HCT116 (cell line): Measurements from ENCODE around the gene FLVCR1. TPM values are rescaled to one million over a fixed set of nuclear protein-coding genes. Genes with fewer than 3 reads are reported as not detected.

Source experiments
- ATAC-seq: fragments of 200-7000 bp; cut with Tn5 transposase; 2 replicates; pipeline ENCODE4 v1.9.1; 2020; ENCODE audit warnings: mild to moderate bottlenecking, moderate library complexity
- BruUV-seq: library from RNA; stranded (reverse); fragments of 400-500 nt; replicated peaks from 2 replicates; lab custom pipeline; 2021; lab: Mats Ljungman, UMichigan
- CTCF ChIA-PET: fragments of 300-600 bp; sonication (Branson Sonifier 250); formaldehyde crosslinking; loops from one replicate; lab custom pipeline; 2021; ENCODE audit warnings: antibody characterized with exemption; lab: Charles Lee
- POLR2A ChIA-PET: fragments of 300-600, 350-600 bp; sonication (Branson Sonifier 250); formaldehyde crosslinking; loops from one replicate; lab custom pipeline; 2021; ENCODE audit warnings: antibody characterized with exemption; lab: Charles Lee
- RAD21 ChIA-PET, 2 experiments: fragments of 300-600 bp; sonication (Branson Sonifier 250); formaldehyde crosslinking; loops; one replicate each; lab custom pipeline; 2023; ENCODE audit warnings: low total read pairs in 2 of 2; ENCODE audit not compliant: uncharacterized antibody in 2 of 2, unreplicated experiment in 2 of 2, low non-redundant PET in 1 of 2; lab: Charles Lee
- DNase-seq: peaks from one replicate; pipeline ENCODE4 v3.0.0-alpha.2; 2010; ENCODE audit warnings: low read depth, low spot score
- H2AFZ ChIP-seq: fragments of 200-600 bp; shearing (Covaris generic), sonication (generic); 2 replicates; pipeline ENCODE4 v1.6.1; 2017; ENCODE audit warnings: low read depth, mixed run types, mixed read lengths, antibody characterized with exemption, low read length; ENCODE audit not compliant: poor library complexity, severe bottlenecking
- H3K27ac ChIP-seq: 2 replicates; pipeline ENCODE4 v1.5.1; 2012; ENCODE audit warnings: low read depth, low read length
- H3K27me3 ChIP-seq: fragments of 200-600 bp; sonication (generic); 2 replicates; pipeline ENCODE4 v1.6.1; 2016; ENCODE audit warnings: mixed run types, low read length, mixed read lengths; ENCODE audit not compliant: insufficient read depth
- H3K36me3 ChIP-seq, 2 experiments: fragments of 200-500 bp in 1 of 2; fragments of 200-600 bp in 1 of 2; sonication (Bioruptor generic) in 1 of 2; sonication (generic) in 1 of 2; 2 replicates each; pipeline versions ENCODE4 v1.5.1 to v1.6.1; 2014 to 2016; ENCODE audit warnings: low read length in 2 of 2, inconsistent platforms in 1 of 2, mixed read lengths in 1 of 2, mixed run types in 1 of 2; ENCODE audit not compliant: insufficient read depth in 2 of 2, control insufficient read depth in 1 of 2
- H3K4me1 ChIP-seq, 2 experiments: fragments of 200-600 bp in 1 of 2; sonication (generic) in 1 of 2; 2 replicates each; pipeline versions ENCODE4 v1.5.1 to v1.6.1; 2012 to 2017; ENCODE audit warnings: low read length in 2 of 2, inconsistent platforms in 1 of 2, mild to moderate bottlenecking in 1 of 2, mixed read lengths in 1 of 2, mixed run types in 1 of 2, moderate library complexity in 1 of 2; ENCODE audit not compliant: insufficient read depth in 2 of 2, control insufficient read depth in 1 of 2
- H3K4me2 ChIP-seq: fragments of 200-600 bp; sonication (generic); 2 replicates; pipeline ENCODE4 v1.6.1; 2017; ENCODE audit warnings: mixed run types, low read length, mixed read lengths
- H3K4me3 ChIP-seq, 2 experiments: fragments of 200-600 bp in 1 of 2; sonication (generic) in 1 of 2; replicated peaks in 1 of 2; 2 replicates each; pipeline ENCODE4 v1.5.1; 2011 to 2016; ENCODE audit warnings: low read length in 2 of 2, control low read depth in 1 of 2, low read depth in 1 of 2, mild to moderate bottlenecking in 1 of 2, mixed read lengths in 1 of 2, mixed run types in 1 of 2
- H3K79me2 ChIP-seq: fragments of 200-600 bp; sonication (generic); 2 replicates; pipeline ENCODE4 v1.6.1; 2017; ENCODE audit warnings: mild to moderate bottlenecking, mixed run types, low read length, moderate library complexity, mixed read lengths; ENCODE audit not compliant: insufficient read depth
- H3K9ac ChIP-seq: fragments of 200-600 bp; sonication (generic); 2 replicates; pipeline ENCODE4 v1.6.1; 2016; ENCODE audit warnings: low read length, mixed read lengths
- H3K9me2 ChIP-seq: fragments of 200-600 bp; sonication (generic), shearing (Covaris generic); 2 replicates; pipeline ENCODE4 v1.6.1; 2017; ENCODE audit warnings: mixed run types, mild to moderate bottlenecking, moderate library complexity; ENCODE audit not compliant: insufficient read depth
- H3K9me3 ChIP-seq, 2 experiments: fragments of 200-500 bp in 1 of 2; fragments of 200-600 bp in 1 of 2; sonication (Bioruptor generic) in 1 of 2; sonication (generic) in 1 of 2; 2 replicates each; pipeline ENCODE4 v1.6.1; 2014 to 2017; ENCODE audit warnings: low read length in 2 of 2, mixed read lengths in 2 of 2, inconsistent platforms in 1 of 2, low read depth in 1 of 2, mild to moderate bottlenecking in 1 of 2, mixed run types in 1 of 2, moderate library complexity in 1 of 2; ENCODE audit not compliant: control insufficient read depth in 1 of 2, insufficient read depth in 1 of 2
- H4K20me1 ChIP-seq: fragments of 200-600 bp; sonication (generic), shearing (Covaris generic); 2 replicates; pipeline ENCODE4 v1.6.1; 2017; ENCODE audit warnings: mixed run types, mild to moderate bottlenecking, moderate library complexity; ENCODE audit not compliant: insufficient read depth
- CBX3 ChIP-seq: IDR thresholded peaks from 2 replicates; pipeline ENCODE4 v1.6.1; 2012; ENCODE audit warnings: low read depth
- ELF1 ChIP-seq: IDR thresholded peaks from 2 replicates; pipeline ENCODE4 v1.6.1; 2012; ENCODE audit warnings: low read depth, borderline replicate concordance
- JUND ChIP-seq: IDR thresholded peaks from 2 replicates; pipeline ENCODE4 v1.6.1; 2012
- REST ChIP-seq: IDR thresholded peaks from 2 replicates; pipeline ENCODE4 v1.6.1; 2012; ENCODE audit warnings: low read depth
- SP1 ChIP-seq: IDR thresholded peaks from 2 replicates; pipeline ENCODE4 v1.6.1; 2012; ENCODE audit warnings: low read depth
- SRF ChIP-seq: IDR thresholded peaks from 2 replicates; pipeline ENCODE4 v1.6.1; 2012; ENCODE audit warnings: low read depth
- TCF7L2 ChIP-seq: IDR thresholded peaks from 2 replicates; pipeline ENCODE4 v1.7.0; 2011; ENCODE audit warnings: borderline replicate concordance, inconsistent platforms; ENCODE audit not compliant: insufficient read depth, insufficient read length; ENCODE audit errors: extremely low read depth
- YY1 ChIP-seq: IDR thresholded peaks from 2 replicates; pipeline ENCODE4 v1.6.1; 2011; ENCODE audit warnings: low read length, low read depth, moderate library complexity, mild to moderate bottlenecking; ENCODE audit not compliant: insufficient replicate concordance; ENCODE audit errors: extremely low read depth
- ZNF274 ChIP-seq: fragments of 200-500 bp; sonication (Bioruptor generic); IDR thresholded peaks from 2 replicates; pipeline ENCODE4 v1.6.1; 2014; ENCODE audit warnings: mild to moderate bottlenecking, low read depth, low read length, inconsistent platforms
- intact Hi-C: fragments of 100-400 bp; cut with micrococcal nuclease; formaldehyde crosslinking; loops from 2 replicates; pipeline ENCODE4 v1.10.0; 2022
- total RNA-seq: library from RNA; stranded (reverse); gene quantifications from one replicate; pipeline ENCODE4 v1.2.1, GENCODE V29; 2021; ENCODE audit not compliant: unreplicated experiment

The FLVCR1 gene
- total RNA-seq, 1 experiment from 2014 or later: 19.0 TPM

DNA sequence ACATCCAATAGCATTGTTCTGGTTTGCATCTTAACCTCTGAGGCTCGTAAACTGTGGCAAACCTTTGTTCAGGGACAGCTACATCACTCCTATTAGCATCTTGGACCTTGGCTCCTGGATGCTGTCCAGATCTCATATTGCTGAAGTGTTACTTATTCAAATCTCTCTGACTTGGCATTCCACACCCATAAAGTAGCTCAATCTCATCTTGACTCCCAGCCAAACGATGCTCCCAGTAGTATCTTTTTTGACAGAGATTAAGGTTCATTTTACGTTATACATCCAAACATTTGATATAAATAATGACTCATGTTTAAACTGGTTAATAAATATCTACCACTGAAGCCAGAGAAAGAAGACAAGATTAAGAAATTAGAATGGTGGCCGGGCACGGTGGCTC is 4.4 kb upstream of the FLVCR1 start:
- Histone ChIP-seq H2AFZ (no peak overlapping the region), H3K79me2 (peaks cover 5% of the 10 kb centered on the region; the same call in 1 of the 2 replicates), H3K9me3 (no peaks in the 10 kb centered on the region), H3K9ac (no peak overlapping the region), H4K20me1 (no peaks in the 10 kb centered on the region), H3K4me3 (no peak overlapping the region)
- POLR2A ChIA-PET: no interaction called here
- DNase-seq: no peak
- no peak for ATAC-seq
- TF ChIP-seq YY1 (no peak), SP1 (no peak), TCF7L2 (no peak), ZNF274 (no peak), REST (no peak), CBX3 (no peak), SRF (no peak), ELF1 (no peak), JUND (no peak)
- TF ChIP-seq, all 23 proteins: peak for 0
- Histone ChIP-seq H3K4me1 (peaks cover 9 to 12% of the 10 kb centered on the region in 2 experiments), H3K9me2 (no peaks in the 10 kb centered on the region), H3K36me3 (no peaks in the 10 kb centered on the region), H3K27ac (no peak overlapping the region), H3K4me2 (no peak overlapping the region), H3K27me3 (no peaks in the 10 kb centered on the region)
- RAD21 ChIA-PET: interaction anchor here in 1 of 2 experiments (0.7 kb wide), 1 partner anchor 31 kb away, joined by 3 read pairs; no protein-coding TSS in a partner anchor
- CTCF ChIA-PET: no interaction called here
- intact Hi-C loops: no loop called here
- no TSS peak for BruUV-seq
